ENCODE measurements around the gene DUOX1.

DNA sequence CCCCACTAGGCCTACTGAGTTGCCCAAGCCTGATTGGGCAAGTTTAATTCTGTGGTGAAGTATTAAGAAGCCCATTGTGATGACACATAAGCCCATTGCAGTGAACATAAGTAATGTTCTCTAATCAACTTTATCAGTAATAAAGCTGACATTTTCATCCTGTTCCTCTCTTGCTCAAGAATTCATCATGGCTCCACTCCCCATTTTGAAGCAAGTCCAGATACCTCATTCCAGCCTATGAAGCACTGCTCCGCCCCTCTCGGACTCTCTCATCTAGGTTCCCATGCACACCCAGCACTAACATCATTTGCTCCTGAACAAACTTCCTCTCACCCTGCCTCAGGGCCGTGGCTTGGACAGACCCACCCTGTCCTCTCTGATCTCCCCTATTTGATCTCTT, 47.5 kb downstream of the DUOX1 start:
- TF ChIP-seq, protein P1, sequence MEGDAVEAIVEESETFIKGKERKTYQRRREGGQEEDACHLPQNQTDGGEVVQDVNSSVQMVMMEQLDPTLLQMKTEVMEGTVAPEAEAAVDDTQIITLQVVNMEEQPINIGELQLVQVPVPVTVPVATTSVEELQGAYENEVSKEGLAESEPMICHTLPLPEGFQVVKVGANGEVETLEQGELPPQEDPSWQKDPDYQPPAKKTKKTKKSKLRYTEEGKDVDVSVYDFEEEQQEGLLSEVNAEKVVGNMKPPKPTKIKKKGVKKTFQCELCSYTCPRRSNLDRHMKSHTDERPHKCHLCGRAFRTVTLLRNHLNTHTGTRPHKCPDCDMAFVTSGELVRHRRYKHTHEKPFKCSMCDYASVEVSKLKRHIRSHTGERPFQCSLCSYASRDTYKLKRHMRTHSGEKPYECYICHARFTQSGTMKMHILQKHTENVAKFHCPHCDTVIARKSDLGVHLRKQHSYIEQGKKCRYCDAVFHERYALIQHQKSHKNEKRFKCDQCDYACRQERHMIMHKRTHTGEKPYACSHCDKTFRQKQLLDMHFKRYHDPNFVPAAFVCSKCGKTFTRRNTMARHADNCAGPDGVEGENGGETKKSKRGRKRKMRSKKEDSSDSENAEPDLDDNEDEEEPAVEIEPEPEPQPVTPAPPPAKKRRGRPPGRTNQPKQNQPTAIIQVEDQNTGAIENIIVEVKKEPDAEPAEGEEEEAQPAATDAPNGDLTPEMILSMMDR (IDR thresholded peaks at IDR 0.05) = no peak
- TF ChIP-seq POLR2AphosphoS5 (IDR thresholded peaks at IDR 0.05) = no peak
- TF ChIP-seq POLR2A (IDR thresholded peaks at IDR 0.05) = no peak
- TF ChIP-seq EP300 (IDR thresholded peaks at IDR 0.05) = no peak

Data from sigmoid colon (tissue), 4 donors.